PC-3 (cell line): Measurements from ENCODE around the gene ZFHX3. TPM values are rescaled to one million over a fixed set of nuclear protein-coding genes. Genes with fewer than 3 reads are reported as not detected.

ENCODE experiments used
- ATAC-seq: fragments of 200-7000 bp; cut with Tn5 transposase; 2 replicates; pipeline ENCODE4 v1.9.1; 2020; ENCODE audit warnings: mild to moderate bottlenecking, moderate library complexity
- BruUV-seq: library from RNA; stranded (reverse); fragments of 400-500 nt; replicated peaks from 2 replicates; lab custom pipeline; 2021; lab: Mats Ljungman, UMichigan
- CTCF ChIA-PET: fragments of 300-600 bp; sonication (Branson Sonifier 250); formaldehyde crosslinking; loops from one replicate; lab custom pipeline; 2022; ENCODE audit warnings: antibody characterized with exemption; lab: Charles Lee
- POLR2A ChIA-PET: fragments of 300-600 bp; sonication (Branson Sonifier 250); formaldehyde crosslinking; loops from one replicate; lab custom pipeline; 2022; ENCODE audit warnings: antibody characterized with exemption; ENCODE audit not compliant: unreplicated experiment; lab: Charles Lee
- DNase-seq: peaks from one replicate; pipeline ENCODE4 v3.0.0-alpha.2; 2015
- H2AFZ ChIP-seq: fragments of 300-600 bp; sonication (generic); 2 replicates; pipeline ENCODE4 v1.6.0; 2016; ENCODE audit warnings: antibody characterized with exemption, low read length
- H3F3A ChIP-seq: fragments of 300-600 bp; sonication (generic); one replicate; pipeline ENCODE4 v1.6.0; 2017; ENCODE audit warnings: antibody characterized with exemption, low read length, control low read depth, mild to moderate bottlenecking; ENCODE audit not compliant: unreplicated experiment
- H3K27ac ChIP-seq: fragments of 300-600 bp; sonication (generic); 2 replicates; pipeline ENCODE4 v1.5.1; 2016; ENCODE audit warnings: mild to moderate bottlenecking, low read length
- H3K27me3 ChIP-seq: fragments of 300-600 bp; sonication (generic); 2 replicates; pipeline ENCODE4 v1.6.1; 2016; ENCODE audit warnings: low read length, mixed read lengths
- H3K36me3 ChIP-seq: fragments of 300-600 bp; sonication (generic); 2 replicates; pipeline ENCODE4 v1.6.1; 2016; ENCODE audit warnings: low read depth, mixed run types, low read length, mixed read lengths
- H3K4me1 ChIP-seq: fragments of 300-600 bp; sonication (generic); 2 replicates; pipeline ENCODE4 v1.5.1; 2016; ENCODE audit warnings: low read length; ENCODE audit not compliant: insufficient read depth
- H3K4me2 ChIP-seq: fragments of 300-600 bp; sonication (generic); 2 replicates; pipeline ENCODE4 v1.6.0; 2016; ENCODE audit warnings: low read length
- H3K4me3 ChIP-seq: fragments of 300-600 bp; sonication (generic); 2 replicates; pipeline ENCODE4 v1.5.1; 2016; ENCODE audit warnings: mild to moderate bottlenecking, low read length, mixed read lengths
- H3K79me2 ChIP-seq: fragments of 300-600 bp; sonication (generic); 2 replicates; pipeline ENCODE4 v1.6.1; 2017; ENCODE audit warnings: low read length, mixed read lengths
- H3K9ac ChIP-seq: fragments of 300-600 bp; sonication (generic); 2 replicates; pipeline ENCODE4 v1.6.0; 2016; ENCODE audit warnings: mild to moderate bottlenecking, low read length
- H3K9me2 ChIP-seq: fragments of 300-600 bp; sonication (generic); replicated peaks from 2 replicates; pipeline ENCODE4 v1.6.1; 2016; ENCODE audit warnings: mixed run types, low read length, mixed read lengths
- H3K9me3 ChIP-seq: fragments of 300-600 bp; sonication (generic); 2 replicates; pipeline ENCODE4 v1.6.1; 2016; ENCODE audit warnings: low read length, mixed read lengths
- H4K20me1 ChIP-seq: fragments of 300-600 bp; sonication (generic); 2 replicates; pipeline ENCODE4 v1.6.1; 2016; ENCODE audit warnings: low read length, mixed read lengths
- CTCF ChIP-seq: fragments of 300-600 bp; sonication (generic); conservative IDR thresholded peaks from 2 replicates; pipeline ENCODE4 v1.5.1; 2017; ENCODE audit warnings: antibody characterized with exemption, low read depth, mild to moderate bottlenecking, low read length
- EZH2 ChIP-seq: fragments of 300-600 bp; sonication (generic); IDR thresholded peaks from one replicate; pipeline ENCODE4 v1.6.1; 2017; ENCODE audit warnings: antibody characterized with exemption, mild to moderate bottlenecking, low read length; ENCODE audit not compliant: unreplicated experiment
- EZH2phosphoT487 ChIP-seq: fragments of 300-600 bp; sonication (generic); IDR thresholded peaks from 2 replicates; pipeline ENCODE4 v1.6.1; 2018; ENCODE audit warnings: mild to moderate bottlenecking, antibody characterized with exemption, low read length, borderline replicate concordance
- intact Hi-C: fragments of 100-400 bp; cut with micrococcal nuclease; formaldehyde crosslinking; loops from 2 replicates; pipeline ENCODE4 v1.9.0; 2023
- total RNA-seq: library from RNA; depleted of rRNA; stranded (reverse); fragments of >200 nt; gene quantifications from 2 replicates; pipeline ENCODE4 v1.2.3, GENCODE V29; 2014

The ZFHX3 gene
- total RNA-seq, 1 experiment from 2014 or later, result 3.5 TPM

- Histone ChIP-seq H3K4me2 (no peak overlapping the region), H3K4me1 (peaks cover 22% of the 10 kb centered on the region), H3K27ac (no peak overlapping the region), H3K36me3 (no peaks in the 10 kb centered on the region), H3K4me3 (no peak overlapping the region), H3K9ac (no peak overlapping the region), H3K27me3 (no peaks in the 10 kb centered on the region), H3F3A (peaks cover 10% of the 10 kb centered on the region), H3K9me3 (no peaks in the 10 kb centered on the region), H3K9me2 (no peaks in the 10 kb centered on the region), H4K20me1 (no peaks in the 10 kb centered on the region), H2AFZ (no peak overlapping the region), H3K79me2 (peaks cover 81% of the 10 kb centered on the region)
- ChIA-PET CTCF (no interaction called here), POLR2A (no interaction called here)
- intact Hi-C loops, result no loop called here
- TF ChIP-seq CTCF (no peak), EZH2 (no peak), EZH2phosphoT487 (no peak)
- BruUV-seq, result no TSS peak
- ATAC-seq (no peak), DNase-seq (no peak)
These were observed 24.0 kb downstream of the ZFHX3 start for GRCh38 chr16:73023752-73024570.

- DNase-seq (no peak), ATAC-seq (no peak)
- Histone ChIP-seq H3K27me3 (no peaks in the 10 kb centered on the region), H3K9ac (no peak overlapping the region), H3K79me2 (peaks cover 81% of the 10 kb centered on the region), H3K4me1 (peaks cover 27% of the 10 kb centered on the region), H3K36me3 (no peaks in the 10 kb centered on the region), H3K9me2 (no peaks in the 10 kb centered on the region), H3K4me3 (no peak overlapping the region), H3K4me2 (no peak overlapping the region), H3K27ac (no peak overlapping the region), H4K20me1 (no peaks in the 10 kb centered on the region), H3K9me3 (no peaks in the 10 kb centered on the region), H2AFZ (no peak overlapping the region), H3F3A (peaks cover 10% of the 10 kb centered on the region)
- TF ChIP-seq EZH2phosphoT487 (no peak), CTCF (no peak), EZH2 (no peak)
- POLR2A ChIA-PET, result no interaction called here
- BruUV-seq, result no TSS peak
- CTCF ChIA-PET, result no interaction called here
- intact Hi-C loops, result no loop called here
These were observed 24.6 kb downstream of the ZFHX3 start for GRCh38 chr16:73023320-73023719.

GRCh38 chr16:73022534-73022933 is 25.4 kb downstream of the ZFHX3 start:
- Histone ChIP-seq H3K4me2 (no peak overlapping the region), H3K9ac (no peak overlapping the region), H3K79me2 (peaks cover 81% of the 10 kb centered on the region), H3K4me3 (no peak overlapping the region), H3K4me1 (peaks cover 27% of the 10 kb centered on the region), H3F3A (peaks cover 10% of the 10 kb centered on the region), H2AFZ (no peak overlapping the region), H4K20me1 (no peaks in the 10 kb centered on the region), H3K27ac (no peak overlapping the region), H3K9me3 (no peaks in the 10 kb centered on the region), H3K27me3 (no peaks in the 10 kb centered on the region), H3K9me2 (no peaks in the 10 kb centered on the region), H3K36me3 (no peaks in the 10 kb centered on the region)
- intact Hi-C loops, result no loop called here
- CTCF ChIA-PET, result no interaction called here
- no peak for TF ChIP-seq CTCF
- TF ChIP-seq EZH2phosphoT487, result no peak
- DNase-seq, result no peak
- no peak for ATAC-seq
- POLR2A ChIA-PET, result no interaction called here
- no TSS peak for BruUV-seq
